OCI-LY3 (cell line): ENCODE results near the gene CCDC71.

ENCODE experiments used
- CTCF ChIP-seq: fragments of 200-600, 300-600 bp; sonication (generic); IDR thresholded peaks from 2 replicates; pipeline ENCODE4 v1.5.1; 2014; ENCODE audit warnings: antibody characterized with exemption, low read length, low read depth
- EZH2phosphoT487 ChIP-seq: fragments of 200-600 bp; shearing (Covaris generic); IDR thresholded peaks from 2 replicates; pipeline ENCODE4 v1.6.1; 2018; ENCODE audit warnings: antibody characterized with exemption, mixed run types, low read depth

- TF ChIP-seq CTCF = no peak
- TF ChIP-seq EZH2phosphoT487 = no peak
Observed at GRCh38 chr3:49213998-49214397, 47.9 kb upstream of the CCDC71 start.
